Neural progenitor cell (in vitro differentiated cells): Measurements from ENCODE around the gene ATP13A5. TPM values are rescaled to one million over a fixed set of nuclear protein-coding genes. Genes with fewer than 3 reads are reported as not detected.
A peak's percentile ranks its signal among the peaks of the same experiment; 100 is the strongest.

ENCODE experiments used
- DNase-seq: peaks from one replicate; pipeline ENCODE4 v3.0.0-alpha.2; 2016; ENCODE audit warnings: low spot score
- H2AFZ ChIP-seq: fragments of 200-600 bp; sonication (generic); replicated peaks from 2 replicates; pipeline ENCODE4 v1.6.1; 2016; ENCODE audit warnings: antibody characterized with exemption
- H3F3A ChIP-seq: fragments of 200-600 bp; sonication (generic); 2 replicates; pipeline ENCODE4 v1.6.1; 2016; ENCODE audit warnings: antibody characterized with exemption, low read depth
- H3K27ac ChIP-seq: fragments of 200-600 bp; sonication (generic); 2 replicates; pipeline ENCODE4 v1.5.1; 2016; ENCODE audit warnings: mild to moderate bottlenecking
- H3K27me3 ChIP-seq: fragments of 200-600 bp; sonication (generic); 2 replicates; pipeline ENCODE4 v1.6.1; 2016; ENCODE audit warnings: mild to moderate bottlenecking, moderate library complexity
- H3K36me3 ChIP-seq: fragments of 200-600 bp; sonication (generic); 2 replicates; pipeline ENCODE4 v1.5.1; 2016
- H3K4me1 ChIP-seq: fragments of 200-600 bp; sonication (generic); 2 replicates; pipeline ENCODE4 v1.6.1; 2016; ENCODE audit warnings: mixed run types
- H3K4me2 ChIP-seq: fragments of 200-600 bp; sonication (generic); 2 replicates; pipeline ENCODE4 v1.6.1; 2016
- H3K4me3 ChIP-seq: fragments of 200-600 bp; sonication (generic); 2 replicates; pipeline ENCODE4 v1.5.1; 2016
- H3K79me2 ChIP-seq: fragments of 200-600 bp; sonication (generic); 2 replicates; pipeline ENCODE4 v1.6.1; 2016; ENCODE audit warnings: low read depth
- H3K9ac ChIP-seq: fragments of 200-600 bp; sonication (generic); 2 replicates; pipeline ENCODE4 v1.6.1; 2016
- H3K9me3 ChIP-seq: fragments of 200-600 bp; sonication (generic); 2 replicates; pipeline ENCODE4 v1.5.1; 2016; ENCODE audit warnings: low read depth
- H4K20me1 ChIP-seq: fragments of 200-600 bp; sonication (generic); 2 replicates; pipeline ENCODE4 v1.6.1; 2016; ENCODE audit warnings: low read depth
- H3K27ac Mint-ChIP-seq: 3 replicates; pipeline ENCODE4 v1.8.0; 2021; ENCODE audit warnings: mixed read lengths
- H3K27me3 Mint-ChIP-seq: 2 replicates; pipeline ENCODE4 v1.8.0; 2022; ENCODE audit warnings: low read depth, mild to moderate bottlenecking, inconsistent platforms, moderate library complexity, mixed read lengths; ENCODE audit not compliant: insufficient read depth
- H3K36me3 Mint-ChIP-seq: 3 replicates; pipeline ENCODE4 v1.8.0; 2021; ENCODE audit warnings: mixed read lengths
- H3K4me1 Mint-ChIP-seq: 3 replicates; pipeline ENCODE4 v1.8.0; 2021; ENCODE audit warnings: mixed read lengths
- H3K4me3 Mint-ChIP-seq: 3 replicates; pipeline ENCODE4 v1.8.0; 2021; ENCODE audit warnings: mild to moderate bottlenecking, moderate library complexity, mixed read lengths
- H3K9me3 Mint-ChIP-seq: 3 replicates; pipeline ENCODE4 v1.8.0; 2020; ENCODE audit warnings: mixed read lengths
- CTCF ChIP-seq: fragments of 200-600 bp; sonication (generic); IDR thresholded peaks from 2 replicates; pipeline ENCODE4 v1.5.1; 2017; ENCODE audit warnings: antibody characterized with exemption, mild to moderate bottlenecking
- EZH2 ChIP-seq: fragments of 200-600 bp; sonication (generic); IDR thresholded peaks from 2 replicates; pipeline ENCODE4 v1.6.1; 2017; ENCODE audit warnings: antibody characterized with exemption, mild to moderate bottlenecking, moderate library complexity
- EZH2phosphoT487 ChIP-seq: fragments of 200-600 bp; sonication (generic); IDR thresholded peaks from 2 replicates; pipeline ENCODE4 v1.6.1; 2017; ENCODE audit warnings: antibody characterized with exemption
- total RNA-seq: library from RNA; depleted of rRNA; stranded (reverse); fragments of >200 nt; gene quantifications from 2 replicates; pipeline ENCODE4 v1.2.3, GENCODE V29; 2015; ENCODE audit warnings: low replicate concordance

The ATP13A5 gene
- total RNA-seq, 1 donor from 2014 or later, result not detected

DNA sequence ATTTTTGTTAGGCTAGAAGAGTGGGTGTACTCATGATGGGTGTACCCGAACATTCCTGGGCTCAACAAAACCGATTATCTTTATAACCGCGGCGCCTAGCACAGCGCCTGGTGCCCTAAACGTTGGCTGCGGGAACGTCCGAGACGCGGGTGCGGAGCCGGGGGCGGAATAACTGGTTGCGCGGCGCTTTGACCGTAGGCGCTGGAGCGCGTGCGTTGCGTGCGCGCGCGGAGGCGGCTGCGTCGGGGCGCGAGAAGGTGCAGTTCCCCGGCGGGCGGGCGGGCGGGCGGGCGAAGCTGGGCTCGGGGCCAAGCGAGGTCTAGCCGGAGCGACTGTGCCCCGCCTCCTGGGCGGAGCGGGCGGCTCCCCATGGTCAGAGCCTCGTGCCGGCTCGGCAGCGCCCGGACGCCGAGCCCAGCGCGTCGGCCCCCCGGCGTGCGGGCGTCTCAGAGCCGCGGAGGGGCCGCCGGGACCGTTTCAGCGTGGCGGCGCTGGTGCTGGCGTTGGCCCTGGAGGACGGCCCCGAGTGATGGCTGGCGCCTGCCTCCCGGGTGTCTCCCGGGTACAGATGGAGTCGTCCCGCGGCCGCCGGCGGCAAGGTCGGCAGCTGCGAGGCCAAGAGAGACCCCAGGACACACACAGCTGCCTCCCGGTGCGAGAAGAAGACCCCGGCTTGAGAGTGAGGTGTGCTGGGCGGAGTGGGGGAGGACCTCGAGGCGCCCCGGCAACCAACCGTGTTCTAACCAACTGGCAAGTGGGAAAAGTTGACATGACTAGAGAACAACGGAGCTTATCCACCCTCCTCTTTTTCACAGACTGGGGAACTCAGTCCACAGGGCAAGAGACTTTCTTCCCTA, 137.5 kb downstream of the ATP13A5 start, which contains the start of gene PLAAT1:
TSS of gene PLAAT1 (plus strand) at position 373 of the 857 bp plus-strand sequence. CDS start 14,429 bp downstream, outside the sequence.
- TF ChIP-seq EZH2phosphoT487, result no peak
- TF ChIP-seq EZH2, result peak; percentile 52
- no peak for TF ChIP-seq CTCF
- Histone ChIP-seq H3K4me3 (peak within 1 kb of the TSS; percentile 68), H3K36me3 (no peaks in the 10 kb centered on the region), H3F3A (peaks cover 15% of the 10 kb centered on the region), H3K79me2 (no peaks in the 10 kb centered on the region), H2AFZ (peak within 1 kb of the TSS; percentile 97), H3K27ac (no peak within 1 kb of the TSS), H3K27me3 (peaks cover 24% of the 10 kb centered on the region), H3K4me1 (no peaks in the 10 kb centered on the region), H3K9ac (no peak within 1 kb of the TSS), H3K4me2 (peak within 1 kb of the TSS; percentile 97), H4K20me1 (no peaks in the 10 kb centered on the region), H3K9me3 (no peaks in the 10 kb centered on the region)
- no peaks in the 10 kb centered on the region for H3K9me3 Mint-ChIP-seq
- H3K4me3 Mint-ChIP-seq, result peak within 1 kb of the TSS; percentile 90
- DNase-seq, result peak; percentile 89
- H3K27ac Mint-ChIP-seq, result peak within 1 kb of the TSS; percentile 46
- H3K4me1 Mint-ChIP-seq, result peaks cover 12% of the 10 kb centered on the region
- H3K36me3 Mint-ChIP-seq, result no peaks in the 10 kb centered on the region
- H3K27me3 Mint-ChIP-seq, result peaks cover 12% of the 10 kb centered on the region

GRCh38 chr3:193240436-193240849, 138.1 kb downstream of the ATP13A5 start:
- H3K27ac Mint-ChIP-seq, result peak overlapping the region; percentile 34
- no peak overlapping the region for H3K27ac ChIP-seq
- peaks cover 12% of the 10 kb centered on the region for H3K27me3 Mint-ChIP-seq
- H3K4me3 ChIP-seq, result peak overlapping the region; percentile 68
- H3K4me1 ChIP-seq, result no peaks in the 10 kb centered on the region
- H3K4me3 Mint-ChIP-seq, result peak overlapping the region; percentile 90
- peak overlapping the region; percentile 97 for H2AFZ ChIP-seq
- H4K20me1 ChIP-seq, result no peaks in the 10 kb centered on the region
- no peaks in the 10 kb centered on the region for H3K79me2 ChIP-seq
- peak overlapping the region; percentile 97 for H3K4me2 ChIP-seq
- H3K27me3 ChIP-seq, result peaks cover 24% of the 10 kb centered on the region
- DNase-seq, result peak; percentile 41
- no peaks in the 10 kb centered on the region for H3K36me3 ChIP-seq
- H3K9me3 ChIP-seq, result no peaks in the 10 kb centered on the region
- H3F3A ChIP-seq, result peaks cover 15% of the 10 kb centered on the region
- H3K9ac ChIP-seq, result no peak overlapping the region
- H3K4me1 Mint-ChIP-seq, result peaks cover 12% of the 10 kb centered on the region
- TF ChIP-seq EZH2phosphoT487 (no peak), EZH2 (no peak), CTCF (no peak)
- H3K9me3 Mint-ChIP-seq, result no peaks in the 10 kb centered on the region
- no peaks in the 10 kb centered on the region for H3K36me3 Mint-ChIP-seq

GRCh38 chr3:193237030-193237429, 141.5 kb downstream of the ATP13A5 start:
- H2AFZ ChIP-seq, result no peak overlapping the region
- no peaks in the 10 kb centered on the region for H3K79me2 ChIP-seq
- peaks cover 10% of the 10 kb centered on the region for H3K4me1 Mint-ChIP-seq
- H3K4me2 ChIP-seq, result no peak overlapping the region
- H3K9me3 ChIP-seq, result no peaks in the 10 kb centered on the region
- H3K4me1 ChIP-seq, result no peaks in the 10 kb centered on the region
- peaks cover 7% of the 10 kb centered on the region for H3K27me3 Mint-ChIP-seq
- no peak overlapping the region for H3K9ac ChIP-seq
- no peaks in the 10 kb centered on the region for H3K36me3 Mint-ChIP-seq
- H3F3A ChIP-seq, result peaks cover 12% of the 10 kb centered on the region
- no peak for DNase-seq
- no peak overlapping the region for H3K4me3 ChIP-seq
- no peak overlapping the region for H3K27ac ChIP-seq
- H3K36me3 ChIP-seq, result no peaks in the 10 kb centered on the region
- no peaks in the 10 kb centered on the region for H4K20me1 ChIP-seq
- peaks cover 11% of the 10 kb centered on the region for H3K27me3 ChIP-seq
- no peak overlapping the region for H3K4me3 Mint-ChIP-seq
- no peaks in the 10 kb centered on the region for H3K9me3 Mint-ChIP-seq
- no peak overlapping the region for H3K27ac Mint-ChIP-seq
- TF ChIP-seq EZH2phosphoT487 (no peak), EZH2 (no peak), CTCF (no peak)
